B cell (primary cell): ENCODE measurements around the gene IBTK.

ENCODE experiments used
- EZH2 ChIP-seq: IDR thresholded peaks from 2 replicates; pipeline ENCODE4 v1.6.1; 2012; ENCODE audit warnings: borderline replicate concordance, low read depth, mild to moderate bottlenecking, moderate library complexity, low read length; ENCODE audit not compliant: insufficient read depth, poor library complexity, severe bottlenecking
- TF ChIP-seq, protein P1 (sequence below): fragments of 200-600 bp; IDR thresholded peaks from one replicate; pipeline ENCODE4 v1.8.0; 2022; ENCODE audit warnings: antibody characterized with exemption, mild to moderate bottlenecking

DNA sequence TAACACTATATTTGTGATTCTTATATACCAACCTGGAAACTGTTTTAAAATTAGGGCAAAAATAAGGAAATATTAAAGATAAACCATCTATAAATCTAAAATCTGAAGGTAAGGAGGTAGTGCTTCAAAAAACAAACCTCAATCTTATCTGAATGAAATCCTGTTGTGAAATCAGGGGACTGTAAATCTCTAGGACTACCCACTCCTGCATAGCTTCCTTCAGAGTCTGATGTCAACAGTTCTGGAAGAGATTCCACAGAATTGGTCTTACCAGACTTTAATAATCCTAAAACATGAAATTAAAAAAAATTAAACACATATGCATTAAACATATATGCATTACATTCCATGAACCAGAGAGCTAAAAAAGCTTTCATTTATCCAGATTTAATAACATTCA lies 51.4 kb downstream of the IBTK start:
- TF ChIP-seq, protein P1, sequence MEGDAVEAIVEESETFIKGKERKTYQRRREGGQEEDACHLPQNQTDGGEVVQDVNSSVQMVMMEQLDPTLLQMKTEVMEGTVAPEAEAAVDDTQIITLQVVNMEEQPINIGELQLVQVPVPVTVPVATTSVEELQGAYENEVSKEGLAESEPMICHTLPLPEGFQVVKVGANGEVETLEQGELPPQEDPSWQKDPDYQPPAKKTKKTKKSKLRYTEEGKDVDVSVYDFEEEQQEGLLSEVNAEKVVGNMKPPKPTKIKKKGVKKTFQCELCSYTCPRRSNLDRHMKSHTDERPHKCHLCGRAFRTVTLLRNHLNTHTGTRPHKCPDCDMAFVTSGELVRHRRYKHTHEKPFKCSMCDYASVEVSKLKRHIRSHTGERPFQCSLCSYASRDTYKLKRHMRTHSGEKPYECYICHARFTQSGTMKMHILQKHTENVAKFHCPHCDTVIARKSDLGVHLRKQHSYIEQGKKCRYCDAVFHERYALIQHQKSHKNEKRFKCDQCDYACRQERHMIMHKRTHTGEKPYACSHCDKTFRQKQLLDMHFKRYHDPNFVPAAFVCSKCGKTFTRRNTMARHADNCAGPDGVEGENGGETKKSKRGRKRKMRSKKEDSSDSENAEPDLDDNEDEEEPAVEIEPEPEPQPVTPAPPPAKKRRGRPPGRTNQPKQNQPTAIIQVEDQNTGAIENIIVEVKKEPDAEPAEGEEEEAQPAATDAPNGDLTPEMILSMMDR = no peak
- TF ChIP-seq EZH2 = no peak
